ENCODE measurements around the gene MOB2. TPM values are rescaled to one million over a fixed set of nuclear protein-coding genes. Genes with fewer than 3 reads are reported as not detected.
"Not testable (repeated sequence)": the region's sequence is repeated elsewhere in the genome, so short reads cannot be mapped to it uniquely, and the experiment has no call there.

MOB2 gene
- total and polyA plus RNA-seq, 5 experiments from 2014 or later = 29.1 to 84.3 (median 47.9) TPM

GRCh38 chr11:1428762-1429316 lies 57.7 kb downstream of the MOB2 start:
- Mint-ChIP-seq H3K9me3 (no peaks in the 10 kb centered on the region), H3K27me3 (peaks cover 0 to 4% (median 0%) of the 10 kb centered on the region in 5 donors), H3K27ac (no peak overlapping the region), H3K36me3 (no peaks in the 10 kb centered on the region), H3K4me1 (no peaks in the 10 kb centered on the region), H3K4me3 (no peak overlapping the region)
- DNase-seq (no peak), ATAC-seq (no peak)
- POLR2A ChIA-PET = no interaction called here

- POLR2A ChIA-PET = no interaction called here
- Mint-ChIP-seq H3K4me1 (no peaks in the 10 kb centered on the region), H3K27ac (no peak overlapping the region), H3K4me3 (no peak overlapping the region), H3K36me3 (no peaks in the 10 kb centered on the region), H3K27me3 (peaks cover 0 to 4% (median 0%) of the 10 kb centered on the region in 5 donors), H3K9me3 (peaks cover 0 to 5% (median 0%) of the 10 kb centered on the region in 9 donors)
- ATAC-seq = no peak
- no peak for DNase-seq
Observed at GRCh38 chr11:1425439-1425838, 61.1 kb downstream of the MOB2 start.

GRCh38 chr11:1425006-1425405 lies 61.6 kb downstream of the MOB2 start:
- no peak overlapping the region for H3K27ac Mint-ChIP-seq
- H3K4me3 Mint-ChIP-seq = no peak overlapping the region
- ATAC-seq = no peak
- H3K4me1 Mint-ChIP-seq = no peaks in the 10 kb centered on the region
- POLR2A ChIA-PET = no interaction called here
- H3K9me3 Mint-ChIP-seq = peaks cover 0 to 10% (median 0%) of the 10 kb centered on the region in 9 donors
- H3K27me3 Mint-ChIP-seq = peaks cover 0 to 4% (median 0%) of the 10 kb centered on the region in 5 donors
- no peaks in the 10 kb centered on the region for H3K36me3 Mint-ChIP-seq
- DNase-seq = no peak

GRCh38 chr11:1423406-1423805 lies 63.2 kb downstream of the MOB2 start:
- H3K4me3 Mint-ChIP-seq, H3K27ac Mint-ChIP-seq, H3K27me3 Mint-ChIP-seq, DNase-seq, ATAC-seq, H3K4me1 Mint-ChIP-seq, H3K36me3 Mint-ChIP-seq: not testable (repeated sequence)
- H3K9me3 Mint-ChIP-seq = peaks cover 0 to 23% (median 2%) of the 10 kb centered on the region in 9 donors
- POLR2A ChIA-PET = interaction anchor here (1.0 kb wide), 1 partner anchor 12 kb away, joined by 3 read pairs; no protein-coding TSS in a partner anchor

- Mint-ChIP-seq H3K27me3 (peaks cover 0 to 4% (median 0%) of the 10 kb centered on the region in 5 donors), H3K36me3 (peaks cover 0 to 3% (median 0%) of the 10 kb centered on the region in 3 donors), H3K9me3 (peaks cover 0 to 26% (median 2%) of the 10 kb centered on the region in 9 donors), H3K4me3 (no peak overlapping the region), H3K4me1 (no peaks in the 10 kb centered on the region), H3K27ac (no peak overlapping the region)
- no peak for ATAC-seq
- no peak for DNase-seq
- POLR2A ChIA-PET = interaction anchor here (1.0 kb wide), 1 partner anchor 13 kb away, joined by 3 read pairs; no protein-coding TSS in a partner anchor
Observed at GRCh38 chr11:1422981-1423380, 63.6 kb downstream of the MOB2 start.

GRCh38 chr11:1422481-1422880 lies 64.1 kb downstream of the MOB2 start:
- Mint-ChIP-seq H3K9me3 (peaks cover 0 to 27% (median 2%) of the 10 kb centered on the region in 9 donors), H3K36me3 (peaks cover 0 to 3% (median 0%) of the 10 kb centered on the region in 3 donors), H3K27ac (no peak overlapping the region), H3K4me3 (no peak overlapping the region), H3K27me3 (peaks cover 0 to 4% (median 0%) of the 10 kb centered on the region in 5 donors), H3K4me1 (no peaks in the 10 kb centered on the region)
- ATAC-seq = no peak
- POLR2A ChIA-PET = interaction anchor here (1.0 kb wide), 1 partner anchor 13 kb away, joined by 3 read pairs; no protein-coding TSS in a partner anchor
- no peak for DNase-seq

GRCh38 chr11:1421291-1421690 lies 65.3 kb downstream of the MOB2 start:
- ATAC-seq = no peak
- Mint-ChIP-seq H3K36me3 (peaks cover 0 to 4% (median 0%) of the 10 kb centered on the region in 3 donors), H3K4me1 (no peaks in the 10 kb centered on the region), H3K27ac (no peak overlapping the region), H3K27me3 (peaks cover 0 to 4% (median 0%) of the 10 kb centered on the region in 5 donors), H3K4me3 (no peak overlapping the region), H3K9me3 (peaks cover 0 to 36% (median 3%) of the 10 kb centered on the region in 9 donors)
- POLR2A ChIA-PET = no interaction called here
- no peak for DNase-seq

GRCh38 chr11:1419811-1420210 lies 66.8 kb downstream of the MOB2 start:
- POLR2A ChIA-PET = no interaction called here
- H3K36me3 Mint-ChIP-seq = peaks cover 0 to 4% (median 0%) of the 10 kb centered on the region in 3 donors
- ATAC-seq = no peak
- no peak overlapping the region for H3K27ac Mint-ChIP-seq
- H3K9me3 Mint-ChIP-seq = peaks cover 0 to 44% (median 3%) of the 10 kb centered on the region in 9 donors
- H3K4me1 Mint-ChIP-seq = no peaks in the 10 kb centered on the region
- DNase-seq = no peak
- peaks cover 0 to 3% (median 0%) of the 10 kb centered on the region in 5 donors for H3K27me3 Mint-ChIP-seq
- H3K4me3 Mint-ChIP-seq = no peak overlapping the region

Other genes with a start within 250 kb of the MOB2 start
- gene TOLLIP, start 177.1 kb downstream of the MOB2 start, total RNA-seq = 10 to 100 TPM; 33.8 to 38.6 TPM
- gene TOLLIP, start 177.1 kb downstream of the MOB2 start, polyA plus RNA-seq = 10 to 100 TPM; 21.4 to 27.6 (median 23.4) TPM
- 1 to 10 TPM in 1 of 2 experiments, under 1 TPM in 1; 0.42 to 1.3 TPM for gene BRSK2, start 96.8 kb downstream of the MOB2 start, total RNA-seq
- not detected for gene BRSK2, start 96.8 kb downstream of the MOB2 start, polyA plus RNA-seq
- 1 to 10 TPM; 3.1 to 5.1 TPM for gene DUSP8, start 85.5 kb upstream of the MOB2 start, total RNA-seq
- gene DUSP8, start 85.5 kb upstream of the MOB2 start, polyA plus RNA-seq = under 1 TPM in 2 of 3 donors, not detected in 1; 0.17 to 0.39 TPM
- not detected for gene KRTAP5-1, start 98.5 kb upstream of the MOB2 start, total RNA-seq
- gene KRTAP5-1, start 98.5 kb upstream of the MOB2 start, polyA plus RNA-seq = not detected
- not detected for gene KRTAP5-2, start 111.5 kb upstream of the MOB2 start, total RNA-seq
- gene KRTAP5-2, start 111.5 kb upstream of the MOB2 start, polyA plus RNA-seq = not detected
- not detected for gene KRTAP5-3, start 121.7 kb upstream of the MOB2 start, total RNA-seq
- gene KRTAP5-3, start 121.7 kb upstream of the MOB2 start, polyA plus RNA-seq = not detected
- not detected for gene KRTAP5-4, start 135.4 kb upstream of the MOB2 start, total RNA-seq
- gene KRTAP5-4, start 135.4 kb upstream of the MOB2 start, polyA plus RNA-seq = not detected
- not detected for gene KRTAP5-5, start 143.0 kb upstream of the MOB2 start, total RNA-seq
- gene KRTAP5-5, start 143.0 kb upstream of the MOB2 start, polyA plus RNA-seq = not detected
- not detected for gene KRTAP5-6, start 210.4 kb upstream of the MOB2 start, total RNA-seq
- not detected for gene KRTAP5-6, start 210.4 kb upstream of the MOB2 start, polyA plus RNA-seq

Measured in naive thymus-derived CD8-positive, alpha-beta T cell (primary cell).